Caki2 (cell line): ENCODE results near the gene LAMTOR3. TPM values are rescaled to one million over a fixed set of nuclear protein-coding genes. Genes with fewer than 3 reads are reported as not detected.
A peak's percentile ranks its signal among the peaks of the same experiment; 100 is the strongest.

ENCODE experiments used
- DNase-seq: peaks from one replicate; pipeline ENCODE4 v3.0.0-alpha.2; 2015; ENCODE audit warnings: low read depth
- in situ Hi-C: cut with HindIII; loops from 2 replicates; pipeline ENCODE4 v1.10.0; 2016; ENCODE audit warnings: low sequenced_read_pairs, low pct_unique_long_range_greater_than_20kb, mixed read lengths
- total RNA-seq: library from RNA; depleted of rRNA; stranded (reverse); fragments of >200 nt; shearing (Covaris generic); gene quantifications from 2 replicates; pipeline ENCODE4 v1.2.3, GENCODE V29; 2014; ENCODE audit warnings: low replicate concordance; rRNA removed

Gene LAMTOR3, protein sequence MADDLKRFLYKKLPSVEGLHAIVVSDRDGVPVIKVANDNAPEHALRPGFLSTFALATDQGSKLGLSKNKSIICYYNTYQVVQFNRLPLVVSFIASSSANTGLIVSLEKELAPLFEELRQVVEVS
- 25.2 and 37.4 TPM in 2 replicates for total RNA-seq

DNA sequence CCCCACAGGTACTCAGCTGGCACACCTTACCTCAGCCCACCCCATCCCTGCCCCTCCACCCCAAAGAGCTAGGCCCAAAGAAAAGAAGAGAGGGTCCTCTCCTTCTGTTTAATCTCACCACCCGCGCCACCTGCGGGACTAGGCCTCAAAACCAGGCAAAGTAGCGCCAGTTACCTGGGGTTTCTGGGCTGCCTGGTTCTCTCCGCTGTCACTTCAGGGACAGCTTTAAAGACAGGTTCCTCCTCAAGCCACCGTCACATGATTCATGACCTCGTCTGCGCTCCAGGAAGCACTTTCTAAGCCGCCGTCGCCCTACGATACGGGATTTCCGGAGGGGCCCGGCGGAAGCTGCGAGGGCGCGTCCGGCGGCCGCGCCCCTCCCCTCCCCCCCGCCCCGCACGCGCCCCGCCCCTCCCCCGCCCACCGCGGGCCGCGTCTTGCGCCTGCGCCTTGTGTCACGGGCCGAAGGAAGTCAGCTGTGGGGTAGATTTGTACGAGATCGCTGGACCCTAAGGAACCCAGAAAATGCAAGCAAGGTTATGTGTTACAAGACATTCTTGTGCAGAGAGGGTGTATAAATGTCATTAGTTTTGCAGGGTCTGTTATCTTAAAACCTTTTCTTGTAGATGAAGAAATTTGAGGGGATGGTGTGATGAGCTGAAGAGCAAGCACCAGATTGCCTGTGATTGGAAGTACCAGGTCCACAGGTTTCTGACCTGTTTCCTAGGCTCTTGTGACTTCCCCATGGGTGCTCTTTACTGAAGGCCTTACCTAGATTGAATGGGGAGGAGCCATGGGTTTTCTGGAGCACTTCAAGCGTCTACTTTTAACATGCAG, at the start of gene LAMTOR3:
Gene LAMTOR3, minus strand, starts transcription at position 267 of the 837 bp plus-strand sequence. CDS start 464 bp downstream, outside the sequence.
- DNase-seq, result peak; percentile 80
- in situ Hi-C loops, result no loop called here

GRCh38 chr4:99938243-99938753, 44.1 kb upstream of the LAMTOR3 start:
- in situ Hi-C loops, result no loop called here
- DNase-seq, result no peak

- DNase-seq, result peak; percentile 24
- in situ Hi-C loops, result no loop called here
Observed at GRCh38 chr4:99934891-99935290, 40.7 kb upstream of the LAMTOR3 start.

- in situ Hi-C loops, result no loop called here
- DNase-seq, result no peak
Observed at GRCh38 chr4:99927566-99927965, 33.3 kb upstream of the LAMTOR3 start.

DNA sequence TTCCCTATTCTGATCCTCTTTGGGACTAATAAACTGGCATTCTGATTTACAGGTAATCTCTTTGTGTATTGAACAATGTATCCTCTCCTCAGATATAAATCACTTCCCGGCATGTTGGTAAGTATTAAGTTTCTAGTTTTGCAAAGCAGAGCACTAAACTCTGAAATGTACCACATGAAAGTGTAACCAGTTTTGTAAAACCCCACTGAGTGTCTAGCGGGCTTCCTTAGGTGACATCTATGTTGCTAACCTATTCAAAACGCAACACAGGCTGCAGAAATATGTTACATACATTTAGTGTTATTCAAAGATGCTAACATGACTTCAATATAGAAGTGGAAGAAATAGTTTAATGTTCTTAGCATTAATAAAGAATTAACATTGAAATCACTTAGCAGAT, 26.9 kb upstream of the LAMTOR3 start:
- no peak for DNase-seq
- in situ Hi-C loops, result no loop called here

- in situ Hi-C loops, result no loop called here
- no peak for DNase-seq
Observed at GRCh38 chr4:99918656-99919055, 24.4 kb upstream of the LAMTOR3 start.

- DNase-seq, result no peak
- in situ Hi-C loops, result no loop called here
Observed at GRCh38 chr4:99917575-99917974, 23.3 kb upstream of the LAMTOR3 start.

DNA sequence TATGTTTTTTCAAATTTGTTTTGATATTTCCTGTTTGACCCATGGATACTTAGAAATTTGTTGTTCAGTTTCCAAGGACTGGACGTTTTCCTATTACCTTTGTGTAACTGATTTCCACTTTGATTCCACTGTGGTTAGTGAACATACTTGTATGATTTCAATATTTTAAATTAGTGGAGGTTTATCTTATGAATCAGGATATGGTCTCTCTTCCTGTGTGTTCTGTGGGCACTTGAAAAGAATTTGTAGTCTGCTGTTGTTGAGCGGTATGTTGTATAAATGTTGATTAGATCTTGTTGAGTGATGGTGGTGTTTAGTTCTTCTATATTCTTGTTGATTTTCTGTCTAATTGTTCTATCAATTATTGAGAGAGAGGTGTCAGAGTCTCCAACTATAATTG, 21.2 kb upstream of the LAMTOR3 start:
- in situ Hi-C loops, result no loop called here
- DNase-seq, result no peak

GRCh38 chr4:99894998-99895397, 771 bp upstream of the LAMTOR3 start:
- in situ Hi-C loops, result no loop called here
- DNase-seq, result no peak

GRCh38 chr4:99893839-99894160, 427 bp downstream of the LAMTOR3 start:
- no peak for DNase-seq
- in situ Hi-C loops, result no loop called here

GRCh38 chr4:99893029-99893428, 1.2 kb downstream of the LAMTOR3 start:
- no peak for DNase-seq
- in situ Hi-C loops, result no loop called here

DNA sequence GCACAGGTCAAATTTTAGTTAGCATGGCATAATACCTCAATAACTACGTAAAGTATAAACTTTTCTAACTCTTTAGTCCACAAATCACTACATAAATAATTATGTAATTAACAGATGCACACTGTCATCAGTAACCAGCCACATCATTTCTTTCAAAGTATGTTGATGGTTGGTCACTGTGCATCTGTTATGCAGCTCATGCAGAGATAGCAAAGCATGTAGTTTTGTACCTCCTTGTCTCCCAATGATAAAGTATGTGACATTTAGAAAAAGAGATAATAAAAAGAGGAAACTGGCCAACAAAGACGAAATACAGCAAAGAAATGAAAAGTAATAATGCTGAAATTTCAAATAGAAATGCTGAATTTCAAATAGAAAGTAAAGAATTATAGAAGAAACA, 2.9 kb downstream of the LAMTOR3 start:
- in situ Hi-C loops, result no loop called here

DNA sequence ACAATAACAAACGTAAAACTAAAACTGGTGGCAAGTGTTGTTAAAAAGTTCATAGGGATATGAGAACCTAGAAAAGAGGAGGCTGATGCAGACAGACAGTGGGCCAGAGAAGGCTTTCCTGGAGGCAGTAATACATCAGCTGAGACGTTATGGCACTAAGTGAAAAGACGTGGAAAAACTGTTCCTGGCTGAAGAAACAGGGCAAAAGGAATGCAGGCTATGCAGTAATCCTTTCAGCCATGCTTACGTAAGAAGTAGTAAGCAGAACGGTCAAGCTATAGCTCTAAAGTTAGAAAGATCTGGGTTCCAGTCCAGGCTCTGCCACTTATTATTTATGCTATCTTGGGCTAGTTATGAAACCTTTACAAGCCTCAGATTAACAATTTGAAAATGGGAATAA, 6.4 kb downstream of the LAMTOR3 start:
- in situ Hi-C loops, result no loop called here
- DNase-seq, result no peak

More for the DNA sequence above, 2.9 kb downstream of the LAMTOR3 start:
- no peak for DNase-seq

GRCh38 chr4:99886146-99886545, 8.1 kb downstream of the LAMTOR3 start:
- in situ Hi-C loops, result no loop called here
- DNase-seq, result no peak

DNA sequence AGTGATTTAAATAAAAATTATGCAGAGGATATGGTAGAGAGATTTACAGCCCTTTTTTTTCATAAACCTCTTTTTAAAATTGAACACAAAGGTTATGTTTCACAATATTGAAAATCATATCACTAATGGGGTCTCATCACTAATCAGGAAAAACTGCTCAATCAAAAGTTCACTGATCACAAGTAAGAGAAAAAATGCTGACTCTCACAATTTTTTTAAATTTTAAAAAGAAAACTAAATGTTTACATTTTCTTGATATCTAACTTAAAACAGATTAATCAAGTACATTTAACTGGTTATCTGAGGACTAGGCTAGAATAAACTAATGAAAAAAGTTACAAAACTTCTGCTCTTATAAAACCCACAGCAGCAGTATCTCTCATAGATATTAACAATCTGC, 8.5 kb downstream of the LAMTOR3 start:
- DNase-seq, result no peak
- in situ Hi-C loops, result no loop called here

DNA sequence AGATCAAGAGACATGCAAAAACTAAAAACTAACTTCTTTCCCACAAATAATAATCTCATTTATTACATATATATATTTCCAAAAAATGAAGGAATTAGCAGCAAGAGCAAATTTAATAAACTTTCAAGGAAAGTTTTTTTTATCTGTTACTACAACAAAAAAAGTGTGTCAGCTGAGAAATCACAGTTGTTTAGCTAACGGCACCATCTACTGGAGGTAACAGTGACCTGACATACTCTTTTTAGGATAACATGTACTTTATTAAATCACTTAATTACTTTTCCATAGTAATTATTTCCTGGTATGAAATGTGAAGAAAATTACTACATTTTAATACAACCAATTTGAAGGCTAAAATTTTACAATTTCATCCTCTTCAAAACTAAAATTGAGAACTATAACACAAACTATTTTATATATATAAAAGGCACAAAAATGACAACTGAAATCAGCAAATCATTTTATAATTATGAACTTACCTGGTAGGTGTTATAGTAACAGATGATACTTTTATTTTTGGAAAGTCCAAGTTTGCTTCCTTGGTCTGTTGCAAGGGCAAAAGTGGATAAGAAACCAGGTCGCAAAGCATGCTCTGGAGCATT, 9.1 kb downstream of the LAMTOR3 start:
- peak; percentile 16 for DNase-seq
- in situ Hi-C loops, result no loop called here

GRCh38 chr4:99879458-99879857, 14.8 kb downstream of the LAMTOR3 start:
- DNase-seq, result no peak
- in situ Hi-C loops, result no loop called here

DNA sequence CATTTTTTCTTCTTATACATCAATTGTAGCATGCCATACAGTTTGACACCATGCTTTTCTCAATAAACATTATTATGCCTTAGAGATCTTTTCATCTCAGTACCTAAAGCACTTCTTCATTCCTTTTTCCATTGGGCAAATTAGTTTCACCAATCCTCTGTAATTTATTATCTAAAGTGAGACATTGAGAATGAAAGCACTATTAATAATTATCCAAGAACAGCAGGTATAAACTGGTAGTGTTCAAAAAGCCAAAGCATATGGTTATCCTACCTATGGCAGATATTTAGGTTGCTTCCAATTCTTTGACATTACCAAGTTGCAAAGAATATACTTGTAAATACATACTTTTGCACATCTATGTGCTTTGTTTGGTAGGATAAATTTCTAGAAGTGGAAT, 15.6 kb downstream of the LAMTOR3 start:
- in situ Hi-C loops, result no loop called here
- DNase-seq, result no peak

- in situ Hi-C loops, result no loop called here
- DNase-seq, result no peak
Observed at GRCh38 chr4:99876946-99877345, 17.3 kb downstream of the LAMTOR3 start.
